PC-3 (cell line): ENCODE results near the gene CYP8B1. TPM values are rescaled to one million over a fixed set of nuclear protein-coding genes. Genes with fewer than 3 reads are reported as not detected.

Experiments used
- ATAC-seq: fragments of 200-7000 bp; cut with Tn5 transposase; 2 replicates; pipeline ENCODE4 v1.9.1; 2020; ENCODE audit warnings: mild to moderate bottlenecking, moderate library complexity
- BruUV-seq: library from RNA; stranded (reverse); fragments of 400-500 nt; replicated peaks from 2 replicates; lab custom pipeline; 2021; lab: Mats Ljungman, UMichigan
- CTCF ChIA-PET: fragments of 300-600 bp; sonication (Branson Sonifier 250); formaldehyde crosslinking; loops from one replicate; lab custom pipeline; 2022; ENCODE audit warnings: antibody characterized with exemption; lab: Charles Lee
- POLR2A ChIA-PET: fragments of 300-600 bp; sonication (Branson Sonifier 250); formaldehyde crosslinking; loops from one replicate; lab custom pipeline; 2022; ENCODE audit warnings: antibody characterized with exemption; ENCODE audit not compliant: unreplicated experiment; lab: Charles Lee
- DNase-seq: peaks from one replicate; pipeline ENCODE4 v3.0.0-alpha.2; 2015
- H2AFZ ChIP-seq: fragments of 300-600 bp; sonication (generic); 2 replicates; pipeline ENCODE4 v1.6.0; 2016; ENCODE audit warnings: antibody characterized with exemption, low read length
- H3F3A ChIP-seq: fragments of 300-600 bp; sonication (generic); one replicate; pipeline ENCODE4 v1.6.0; 2017; ENCODE audit warnings: antibody characterized with exemption, low read length, control low read depth, mild to moderate bottlenecking; ENCODE audit not compliant: unreplicated experiment
- H3K27ac ChIP-seq: fragments of 300-600 bp; sonication (generic); 2 replicates; pipeline ENCODE4 v1.5.1; 2016; ENCODE audit warnings: mild to moderate bottlenecking, low read length
- H3K27me3 ChIP-seq: fragments of 300-600 bp; sonication (generic); 2 replicates; pipeline ENCODE4 v1.6.1; 2016; ENCODE audit warnings: low read length, mixed read lengths
- H3K36me3 ChIP-seq: fragments of 300-600 bp; sonication (generic); 2 replicates; pipeline ENCODE4 v1.6.1; 2016; ENCODE audit warnings: low read depth, mixed run types, low read length, mixed read lengths
- H3K4me1 ChIP-seq: fragments of 300-600 bp; sonication (generic); 2 replicates; pipeline ENCODE4 v1.5.1; 2016; ENCODE audit warnings: low read length; ENCODE audit not compliant: insufficient read depth
- H3K4me2 ChIP-seq: fragments of 300-600 bp; sonication (generic); 2 replicates; pipeline ENCODE4 v1.6.0; 2016; ENCODE audit warnings: low read length
- H3K4me3 ChIP-seq: fragments of 300-600 bp; sonication (generic); 2 replicates; pipeline ENCODE4 v1.5.1; 2016; ENCODE audit warnings: mild to moderate bottlenecking, low read length, mixed read lengths
- H3K79me2 ChIP-seq: fragments of 300-600 bp; sonication (generic); 2 replicates; pipeline ENCODE4 v1.6.1; 2017; ENCODE audit warnings: low read length, mixed read lengths
- H3K9ac ChIP-seq: fragments of 300-600 bp; sonication (generic); 2 replicates; pipeline ENCODE4 v1.6.0; 2016; ENCODE audit warnings: mild to moderate bottlenecking, low read length
- H3K9me2 ChIP-seq: fragments of 300-600 bp; sonication (generic); replicated peaks from 2 replicates; pipeline ENCODE4 v1.6.1; 2016; ENCODE audit warnings: mixed run types, low read length, mixed read lengths
- H3K9me3 ChIP-seq: fragments of 300-600 bp; sonication (generic); 2 replicates; pipeline ENCODE4 v1.6.1; 2016; ENCODE audit warnings: low read length, mixed read lengths
- H4K20me1 ChIP-seq: fragments of 300-600 bp; sonication (generic); 2 replicates; pipeline ENCODE4 v1.6.1; 2016; ENCODE audit warnings: low read length, mixed read lengths
- CTCF ChIP-seq: fragments of 300-600 bp; sonication (generic); conservative IDR thresholded peaks from 2 replicates; pipeline ENCODE4 v1.5.1; 2017; ENCODE audit warnings: antibody characterized with exemption, low read depth, mild to moderate bottlenecking, low read length
- EZH2 ChIP-seq: fragments of 300-600 bp; sonication (generic); IDR thresholded peaks from one replicate; pipeline ENCODE4 v1.6.1; 2017; ENCODE audit warnings: antibody characterized with exemption, mild to moderate bottlenecking, low read length; ENCODE audit not compliant: unreplicated experiment
- EZH2phosphoT487 ChIP-seq: fragments of 300-600 bp; sonication (generic); IDR thresholded peaks from 2 replicates; pipeline ENCODE4 v1.6.1; 2018; ENCODE audit warnings: mild to moderate bottlenecking, antibody characterized with exemption, low read length, borderline replicate concordance
- intact Hi-C: fragments of 100-400 bp; cut with micrococcal nuclease; formaldehyde crosslinking; loops from 2 replicates; pipeline ENCODE4 v1.9.0; 2023
- total RNA-seq: library from RNA; depleted of rRNA; stranded (reverse); fragments of >200 nt; gene quantifications from 2 replicates; pipeline ENCODE4 v1.2.3, GENCODE V29; 2014

CYP8B1 gene
- total RNA-seq, 1 experiment from 2014 or later = not detected

- no peak overlapping the region for H3K4me2 ChIP-seq
- DNase-seq (no peak), ATAC-seq (no peak)
- no peaks in the 10 kb centered on the region for H3K27me3 ChIP-seq
- no peaks in the 10 kb centered on the region for H3K9me2 ChIP-seq
- H3K79me2 ChIP-seq = no peaks in the 10 kb centered on the region
- 0 out of 2 replicates have a peak, but pooled peaks cover 3% of the 10 kb centered on the region for H3K36me3 ChIP-seq
- TF ChIP-seq EZH2 (no peak), CTCF (no peak), EZH2phosphoT487 (no peak)
- H4K20me1 ChIP-seq = no peaks in the 10 kb centered on the region
- no peak overlapping the region for H2AFZ ChIP-seq
- intact Hi-C loops = no loop called here
- H3K4me1 ChIP-seq = peaks cover 32% of the 10 kb centered on the region
- ChIA-PET POLR2A (no interaction called here), CTCF (no interaction called here)
- H3K9ac ChIP-seq = no peak overlapping the region
- H3K4me3 ChIP-seq = no peak overlapping the region
- H3K9me3 ChIP-seq = no peaks in the 10 kb centered on the region
- no TSS peak for BruUV-seq
- H3F3A ChIP-seq = no peaks in the 10 kb centered on the region
- no peak overlapping the region for H3K27ac ChIP-seq
Observed at GRCh38 chr3:42895580-42895868, 19.8 kb upstream of the CYP8B1 start.

GRCh38 chr3:42894698-42895579 is 19.3 kb upstream of the CYP8B1 start:
- H3K4me3 ChIP-seq = no peak overlapping the region
- H3K27me3 ChIP-seq = no peaks in the 10 kb centered on the region
- H3K4me1 ChIP-seq = peaks cover 27% of the 10 kb centered on the region
- H3K79me2 ChIP-seq = no peaks in the 10 kb centered on the region
- DNase-seq (no peak), ATAC-seq (no peak)
- no TSS peak for BruUV-seq
- POLR2A ChIA-PET = no interaction called here
- H3K9me2 ChIP-seq = no peaks in the 10 kb centered on the region
- no peak overlapping the region for H3K4me2 ChIP-seq
- no peak overlapping the region for H2AFZ ChIP-seq
- H4K20me1 ChIP-seq = no peaks in the 10 kb centered on the region
- intact Hi-C loops = no loop called here
- no peak overlapping the region for H3K9ac ChIP-seq
- 0 out of 2 replicates have a peak, but pooled peaks cover 3% of the 10 kb centered on the region for H3K36me3 ChIP-seq
- no peaks in the 10 kb centered on the region for H3F3A ChIP-seq
- no peaks in the 10 kb centered on the region for H3K9me3 ChIP-seq
- TF ChIP-seq EZH2 (no peak), EZH2phosphoT487 (no peak), CTCF (no peak)
- CTCF ChIA-PET = no interaction called here
- H3K27ac ChIP-seq = no peak overlapping the region

GRCh38 chr3:42892807-42893206 is 17.1 kb upstream of the CYP8B1 start:
- no peaks in the 10 kb centered on the region for H3K9me3 ChIP-seq
- DNase-seq = no peak
- ATAC-seq = no peak
- H3K4me3 ChIP-seq = no peak overlapping the region
- H3K4me1 ChIP-seq = peaks cover 20% of the 10 kb centered on the region
- TF ChIP-seq EZH2 = no peak
- TF ChIP-seq CTCF = no peak
- no peak for TF ChIP-seq EZH2phosphoT487
- ChIA-PET POLR2A (no interaction called here), CTCF (no interaction called here)
- H3K36me3 ChIP-seq = no peaks in the 10 kb centered on the region
- intact Hi-C loops = no loop called here
- H3K9me2 ChIP-seq = no peaks in the 10 kb centered on the region
- H3K27ac ChIP-seq = no peak overlapping the region
- no peaks in the 10 kb centered on the region for H3K79me2 ChIP-seq
- H3K9ac ChIP-seq = no peak overlapping the region
- no peak overlapping the region for H3K4me2 ChIP-seq
- H3K27me3 ChIP-seq = no peaks in the 10 kb centered on the region
- BruUV-seq = no TSS peak
- no peaks in the 10 kb centered on the region for H4K20me1 ChIP-seq
- no peaks in the 10 kb centered on the region for H3F3A ChIP-seq
- no peak overlapping the region for H2AFZ ChIP-seq
